Measurements from ENCODE around the gene HNRNPA2B1.
"Not testable (repeated sequence)": the region's sequence is repeated elsewhere in the genome, so short reads cannot be mapped to it uniquely, and the experiment has no call there.

The HNRNPA2B1 gene

GRCh38 chr7:26165950-26166683, 34.4 kb downstream of the HNRNPA2B1 start:
- DNase-seq (ENCODE audit: low spot score): no peak
- ChIA-PET CTCF (no interaction called here), POLR2A (ENCODE audit: low non-redundant PET) (no interaction called here)
- no peak for TF ChIP-seq CTCF (conservative IDR thresholded peaks at IDR 0.05; ENCODE audit: low read depth)
- no peak overlapping the region for H3K27ac ChIP-seq

GRCh38 chr7:26163804-26164203, 36.7 kb downstream of the HNRNPA2B1 start:
- POLR2A ChIA-PET (ENCODE audit: low non-redundant PET); CTCF ChIA-PET; DNase-seq (ENCODE audit: low spot score); H3K27ac ChIP-seq: not testable (repeated sequence)

DNA sequence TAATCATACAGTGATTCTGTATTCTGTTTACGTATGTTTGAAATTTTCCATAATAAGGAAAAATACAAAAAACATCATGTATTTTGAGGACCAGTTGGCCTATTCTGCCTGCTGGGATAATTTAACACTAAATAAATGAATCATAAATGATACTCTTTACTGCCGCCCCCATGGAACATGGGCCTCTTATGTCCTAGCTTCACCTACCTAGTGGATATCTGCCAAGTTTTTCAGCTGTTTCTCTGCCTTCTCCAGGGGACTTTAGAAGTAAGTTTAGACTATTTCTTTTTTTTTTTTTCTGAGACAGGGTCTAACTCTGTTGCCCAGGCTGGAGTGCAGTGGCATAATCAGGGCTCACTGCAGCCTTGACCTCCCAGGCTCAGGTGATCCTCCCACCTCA, 38.1 kb downstream of the HNRNPA2B1 start:
- ChIA-PET POLR2A (ENCODE audit: low non-redundant PET) (no interaction called here), CTCF (interaction anchor here (0.6 kb wide), 1 partner anchor 76 kb away, joined by 4 read pairs; no protein-coding TSS in a partner anchor)
- no peak for TF ChIP-seq CTCF (conservative IDR thresholded peaks at IDR 0.05; ENCODE audit: low read depth)
- DNase-seq (ENCODE audit: low spot score): no peak
- H3K27ac ChIP-seq: no peak overlapping the region

GRCh38 chr7:26160896-26161295, 39.6 kb downstream of the HNRNPA2B1 start:
- CTCF ChIA-PET: interaction anchor here (0.5 to 0.6 kb wide), 2 partner anchors 14 to 124 kb away, joined by 3 to 4 read pairs; no protein-coding TSS in a partner anchor
- TF ChIP-seq CTCF (conservative IDR thresholded peaks at IDR 0.05; ENCODE audit: low read depth): no peak
- DNase-seq (ENCODE audit: low spot score): no peak
- H3K27ac ChIP-seq: no peak overlapping the region
- POLR2A ChIA-PET (ENCODE audit: low non-redundant PET): interaction anchor here (0.6 kb wide), 1 partner anchor 221 kb away, joined by 10 read pairs; no protein-coding TSS in a partner anchor

- H3K27ac ChIP-seq: no peak overlapping the region
- no peak for TF ChIP-seq CTCF (conservative IDR thresholded peaks at IDR 0.05; ENCODE audit: low read depth)
- ChIA-PET POLR2A (ENCODE audit: low non-redundant PET) (no interaction called here), CTCF (no interaction called here)
- DNase-seq (ENCODE audit: low spot score): no peak
Measured at GRCh38 chr7:26159243-26159642, 41.3 kb downstream of the HNRNPA2B1 start.

DNA sequence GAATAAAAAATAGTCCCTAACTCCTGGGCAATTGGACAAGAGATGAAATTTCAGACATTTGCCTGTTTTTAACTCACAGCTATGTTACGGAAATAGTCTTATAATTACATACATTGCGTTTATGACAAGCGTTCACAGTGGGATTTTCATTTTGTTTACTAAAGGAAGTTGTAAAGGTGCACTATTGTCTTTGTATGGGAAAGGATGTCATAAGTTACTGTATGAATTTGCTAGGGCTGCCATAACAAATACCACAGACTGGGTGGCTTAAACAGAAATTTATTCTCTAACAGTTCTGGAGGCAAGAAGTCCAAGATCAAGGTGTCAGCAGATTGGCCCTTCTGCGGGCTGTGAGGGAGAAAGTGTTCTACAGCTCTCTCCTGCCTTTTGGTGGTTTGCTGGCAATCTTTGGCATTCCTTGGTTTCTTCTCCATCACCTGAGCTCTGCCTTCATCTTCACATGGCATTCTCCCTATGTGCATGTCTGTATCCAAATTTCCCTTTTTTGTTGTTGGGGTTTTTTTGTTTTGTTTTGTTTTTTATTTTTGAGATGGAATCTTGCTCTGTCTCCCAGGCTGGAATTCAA, 42.9 kb downstream of the HNRNPA2B1 start:
- no peak for TF ChIP-seq CTCF (conservative IDR thresholded peaks at IDR 0.05; ENCODE audit: low read depth)
- POLR2A ChIA-PET (ENCODE audit: low non-redundant PET): no interaction called here
- no peak for DNase-seq (ENCODE audit: low spot score)
- H3K27ac ChIP-seq: no peak overlapping the region
- CTCF ChIA-PET: interaction anchor here (0.6 to 1.0 kb wide), 3 partner anchors 8 to 95 kb away, joined by 3 to 4 read pairs (median 3); no protein-coding TSS in a partner anchor
